Measurements from ENCODE around the gene NCLN. TPM values are rescaled to one million over a fixed set of nuclear protein-coding genes. Genes with fewer than 3 reads are reported as not detected.
"Not testable (repeated sequence)": the region's sequence is repeated elsewhere in the genome, so short reads cannot be mapped to it uniquely, and the experiment has no call there.

Gene NCLN
- total and polyA plus RNA-seq, 9 donors, result 5.3 to 43.6 (median 22.1) TPM

- WGBS, 3 donors, result 91 to 96% (median 94%) methylated on average over 14 of the region's 14 CpGs
- no peak overlapping the region for H3K27ac ChIP-seq
- H3K27me3 ChIP-seq, result no peaks in the 10 kb centered on the region
- no peaks in the 10 kb centered on the region for H3K36me3 ChIP-seq
- TF ChIP-seq EP300 (IDR thresholded peaks at IDR 0.05), result no peak
- no peak for TF ChIP-seq POLR2A (IDR thresholded peaks at IDR 0.05)
- TF ChIP-seq, protein P1, sequence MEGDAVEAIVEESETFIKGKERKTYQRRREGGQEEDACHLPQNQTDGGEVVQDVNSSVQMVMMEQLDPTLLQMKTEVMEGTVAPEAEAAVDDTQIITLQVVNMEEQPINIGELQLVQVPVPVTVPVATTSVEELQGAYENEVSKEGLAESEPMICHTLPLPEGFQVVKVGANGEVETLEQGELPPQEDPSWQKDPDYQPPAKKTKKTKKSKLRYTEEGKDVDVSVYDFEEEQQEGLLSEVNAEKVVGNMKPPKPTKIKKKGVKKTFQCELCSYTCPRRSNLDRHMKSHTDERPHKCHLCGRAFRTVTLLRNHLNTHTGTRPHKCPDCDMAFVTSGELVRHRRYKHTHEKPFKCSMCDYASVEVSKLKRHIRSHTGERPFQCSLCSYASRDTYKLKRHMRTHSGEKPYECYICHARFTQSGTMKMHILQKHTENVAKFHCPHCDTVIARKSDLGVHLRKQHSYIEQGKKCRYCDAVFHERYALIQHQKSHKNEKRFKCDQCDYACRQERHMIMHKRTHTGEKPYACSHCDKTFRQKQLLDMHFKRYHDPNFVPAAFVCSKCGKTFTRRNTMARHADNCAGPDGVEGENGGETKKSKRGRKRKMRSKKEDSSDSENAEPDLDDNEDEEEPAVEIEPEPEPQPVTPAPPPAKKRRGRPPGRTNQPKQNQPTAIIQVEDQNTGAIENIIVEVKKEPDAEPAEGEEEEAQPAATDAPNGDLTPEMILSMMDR (IDR thresholded peaks at IDR 0.05), result no peak
- no peak overlapping the region for H3K4me3 ChIP-seq
- H3K9me3 ChIP-seq, result no peaks in the 10 kb centered on the region
- no peak for DNase-seq
- H3K4me1 ChIP-seq (ENCODE audit: insufficient read depth), result no peaks in the 10 kb centered on the region
- intact Hi-C loops (cut with DNase I), result no loop called here
These were observed 16.2 kb downstream of the NCLN start for GRCh38 chr19:3201911-3202310.

- intact Hi-C loops (cut with DNase I), result no loop called here
- no peaks in the 10 kb centered on the region for H3K27me3 ChIP-seq
- no peaks in the 10 kb centered on the region for H3K4me1 ChIP-seq (ENCODE audit: insufficient read depth)
- no peak for DNase-seq
- H3K9me3 ChIP-seq, result no peaks in the 10 kb centered on the region
- TF ChIP-seq, protein P1 (IDR thresholded peaks at IDR 0.05), result no peak
- no peak for TF ChIP-seq POLR2A (IDR thresholded peaks at IDR 0.05)
- TF ChIP-seq EP300 (IDR thresholded peaks at IDR 0.05), result no peak
- 88 to 90% (median 89%) methylated on average over 12 of the region's 12 CpGs for WGBS, 3 donors
- no peak overlapping the region for H3K27ac ChIP-seq
- no peaks in the 10 kb centered on the region for H3K36me3 ChIP-seq
- H3K4me3 ChIP-seq, result no peak overlapping the region
These were observed 16.6 kb downstream of the NCLN start for GRCh38 chr19:3202346-3202745.

DNA sequence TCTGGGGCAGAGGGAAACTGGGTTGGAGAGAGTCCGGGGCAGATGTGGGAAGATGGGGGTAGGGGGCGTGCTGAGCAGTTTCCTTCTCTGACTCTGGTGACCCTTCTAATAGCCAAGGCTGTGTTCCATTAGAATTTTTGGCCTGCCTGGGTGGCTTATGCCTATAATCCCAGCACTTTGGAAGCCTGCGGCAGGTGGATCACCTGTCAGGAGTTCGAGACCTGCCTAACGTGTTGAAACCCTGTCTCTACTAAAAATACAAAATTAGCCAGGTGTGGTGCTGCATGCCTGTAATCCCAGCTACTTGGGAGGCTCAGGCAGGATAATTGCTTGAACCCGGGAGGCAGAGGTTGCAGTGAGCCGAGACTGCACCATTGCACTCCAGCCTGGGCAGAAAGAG is 17.2 kb downstream of the NCLN start:
- H3K4me3 ChIP-seq; H3K4me1 ChIP-seq (ENCODE audit: insufficient read depth); H3K27me3 ChIP-seq; H3K9me3 ChIP-seq; H3K27ac ChIP-seq; H3K36me3 ChIP-seq; DNase-seq; intact Hi-C loops (cut with DNase I): not testable (repeated sequence)
- 91 to 95% (median 94%) methylated on average over 7 of the region's 7 CpGs for WGBS, 3 donors

GRCh38 chr19:3203805-3204645 is 18.3 kb downstream of the NCLN start:
- Histone ChIP-seq H3K27me3 (no peaks in the 10 kb centered on the region), H3K36me3 (no peaks in the 10 kb centered on the region), H3K4me3 (no peak overlapping the region), H3K9me3 (no peaks in the 10 kb centered on the region), H3K4me1 (ENCODE audit: insufficient read depth) (no peaks in the 10 kb centered on the region), H3K27ac (no peak overlapping the region)
- intact Hi-C loops (cut with DNase I), result no loop called here
- TF ChIP-seq EP300 (IDR thresholded peaks at IDR 0.05) (no peak), POLR2A (IDR thresholded peaks at IDR 0.05) (no peak)
- TF ChIP-seq, protein P1 (IDR thresholded peaks at IDR 0.05), result no peak
- WGBS, 3 donors, result 93% methylated on average over 18 to 43 of the region's 43 CpGs
- DNase-seq, result no peak

DNA sequence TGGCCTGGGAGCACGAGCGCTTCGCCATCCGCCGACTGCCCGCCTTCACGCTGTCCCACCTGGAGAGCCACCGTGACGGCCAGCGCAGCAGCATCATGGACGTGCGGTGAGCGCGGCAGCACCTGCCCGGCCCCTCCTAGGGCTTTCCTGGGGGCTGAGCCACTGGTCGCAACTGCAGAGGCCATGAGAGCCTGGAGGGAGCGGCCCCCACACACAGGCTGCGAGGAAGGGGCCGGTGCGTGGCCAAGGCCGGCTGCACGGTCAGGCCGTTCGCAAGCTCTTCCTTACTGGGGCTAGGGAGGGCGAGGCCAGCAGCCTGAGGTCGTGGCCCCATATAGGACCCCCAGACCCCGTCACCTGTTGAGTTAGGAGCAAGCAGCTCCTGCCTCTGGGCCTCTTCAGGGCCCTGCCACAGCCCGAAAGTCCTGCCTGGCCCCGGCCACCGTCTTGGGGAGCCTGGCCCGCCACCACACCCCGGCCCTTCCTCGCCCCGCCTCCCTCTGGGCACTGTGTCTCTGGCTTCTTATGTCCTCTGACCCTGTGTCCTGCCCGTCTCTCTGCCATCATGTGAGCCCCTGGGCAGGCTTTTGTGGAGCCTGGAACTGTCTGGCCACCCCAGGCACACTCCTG is 19.0 kb downstream of the NCLN start:
- no peak for TF ChIP-seq EP300 (IDR thresholded peaks at IDR 0.05)
- no peak for TF ChIP-seq POLR2A (IDR thresholded peaks at IDR 0.05)
- TF ChIP-seq, protein P1 (IDR thresholded peaks at IDR 0.05), result no peak
- Histone ChIP-seq H3K4me1 (ENCODE audit: insufficient read depth) (no peaks in the 10 kb centered on the region), H3K9me3 (no peaks in the 10 kb centered on the region), H3K4me3 (no peak overlapping the region), H3K27me3 (no peaks in the 10 kb centered on the region), H3K27ac (no peak overlapping the region), H3K36me3 (no peaks in the 10 kb centered on the region)
- 92 to 94% (median 92%) methylated on average over 35 of the region's 35 CpGs for WGBS, 3 donors
- intact Hi-C loops (cut with DNase I), result no loop called here
- no peak for DNase-seq
